Measurements from ENCODE around the gene VHLL.

Gene VHLL

DNA sequence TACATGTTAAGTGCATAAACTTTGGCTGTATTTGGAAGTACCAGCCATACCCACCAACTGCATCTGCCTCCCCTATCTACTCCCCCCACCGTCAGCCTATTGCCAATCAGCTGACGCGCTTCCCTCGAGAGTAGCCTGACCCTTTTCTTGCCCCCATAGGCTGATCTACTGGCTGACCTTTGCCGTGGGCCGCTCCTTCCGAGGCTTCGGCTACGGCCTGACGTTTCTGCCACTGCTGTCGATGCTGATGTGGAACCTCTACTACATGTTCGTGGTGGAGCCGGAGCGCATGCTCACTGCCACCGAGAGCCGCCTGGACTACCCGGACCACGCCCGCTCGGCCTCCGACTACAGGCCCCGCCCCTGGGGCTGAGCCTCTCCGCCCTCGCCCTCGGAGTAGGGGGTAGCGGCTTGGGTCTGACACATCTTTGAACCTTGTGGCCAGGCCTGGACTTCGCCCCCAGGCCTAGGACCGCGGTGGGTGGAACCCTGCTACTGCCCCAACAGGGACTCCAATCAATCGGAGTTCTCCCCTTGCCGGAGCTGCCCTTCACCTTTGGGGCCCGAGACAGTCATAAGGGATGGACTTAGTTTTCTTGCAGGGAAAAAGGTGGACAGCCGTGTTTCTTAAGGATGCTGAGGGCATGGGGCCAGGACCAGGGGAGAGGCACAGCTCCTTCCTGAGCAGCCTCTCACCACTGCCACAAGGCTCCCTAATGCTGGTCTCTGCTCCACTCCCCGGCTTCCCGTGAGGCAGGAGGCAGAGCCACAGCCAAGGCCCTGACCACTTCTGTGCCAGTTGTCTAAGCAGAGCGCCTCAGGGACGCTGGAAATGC is 7.7 kb downstream of the VHLL start:
- Histone ChIP-seq H3K27ac (ENCODE audit: low read depth, low read length) (no peak overlapping the region), H3K36me3 (ENCODE audit: control insufficient read depth, insufficient read depth, low read length) (peaks cover 17% of the 10 kb centered on the region), H3K27me3 (ENCODE audit: control insufficient read depth, insufficient read depth, low read length) (no peaks in the 10 kb centered on the region), H3K9me3 (ENCODE audit: control insufficient read depth, insufficient read depth, low read depth, low read length) (no peaks in the 10 kb centered on the region), H3K9ac (ENCODE audit: low read length) (peak overlapping the region; percentile 30), H3K4me1 (ENCODE audit: control insufficient read depth, insufficient read depth, low read length) (peaks cover 13% of the 10 kb centered on the region), H3K4me3 (ENCODE audit: low read depth, low read length) (peak overlapping the region; percentile 57)

DNA sequence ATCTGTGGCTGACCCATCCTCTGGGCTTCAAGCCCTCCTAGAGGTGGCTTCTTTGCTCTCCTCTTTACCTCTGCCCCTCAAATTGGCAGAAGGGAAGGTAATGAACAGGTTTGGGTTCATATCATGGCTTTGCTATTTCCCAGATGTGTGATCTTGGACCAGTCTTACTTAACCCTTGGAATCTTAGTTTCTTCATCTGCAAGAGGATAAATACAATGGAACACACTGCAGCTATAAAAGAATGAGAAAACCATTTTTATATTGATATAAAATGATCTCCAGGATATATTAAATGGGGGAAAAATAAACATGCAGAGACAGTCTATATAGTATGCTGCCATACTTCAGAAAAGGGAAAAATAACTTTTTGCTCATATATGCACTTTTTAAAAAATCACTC is 9.2 kb downstream of the VHLL start:
- Histone ChIP-seq H3K9ac (ENCODE audit: low read length) (no peak overlapping the region), H3K36me3 (ENCODE audit: control insufficient read depth, insufficient read depth, low read length) (peaks cover 17% of the 10 kb centered on the region), H3K27me3 (ENCODE audit: control insufficient read depth, insufficient read depth, low read length) (no peaks in the 10 kb centered on the region), H3K4me3 (ENCODE audit: low read depth, low read length) (no peak overlapping the region), H3K4me1 (ENCODE audit: control insufficient read depth, insufficient read depth, low read length) (peaks cover 7% of the 10 kb centered on the region; the same call in 1 of the 2 replicates), H3K9me3 (ENCODE audit: control insufficient read depth, insufficient read depth, low read depth, low read length) (no peaks in the 10 kb centered on the region), H3K27ac (ENCODE audit: low read depth, low read length) (no peak overlapping the region)

DNA sequence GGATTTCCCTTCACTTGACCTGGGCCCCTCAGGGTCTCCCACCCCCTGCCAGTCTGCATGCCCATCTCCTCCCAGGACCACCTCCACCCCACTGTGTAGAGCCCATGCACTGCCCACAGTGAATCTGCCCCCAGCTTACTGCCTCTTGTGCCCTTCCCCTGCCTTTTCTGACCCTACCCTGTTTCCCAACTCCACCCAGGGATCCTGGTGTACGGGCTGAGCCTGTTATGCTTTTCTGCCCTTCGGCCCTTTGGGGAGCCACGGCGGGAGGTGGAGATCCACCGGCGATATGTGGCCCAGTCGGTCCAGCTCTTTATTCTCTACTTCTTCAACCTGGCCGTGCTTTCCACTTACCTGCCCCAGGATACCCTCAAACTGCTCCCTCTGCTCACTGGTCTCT is 13.0 kb downstream of the VHLL start:
- 0 out of 2 replicates have a peak, but pooled peaks cover 14% of the 10 kb centered on the region for H3K4me1 ChIP-seq (ENCODE audit: control insufficient read depth, insufficient read depth, low read length)
- peaks cover 2% of the 10 kb centered on the region for H3K36me3 ChIP-seq (ENCODE audit: control insufficient read depth, insufficient read depth, low read length)
- no peak overlapping the region for H3K9ac ChIP-seq (ENCODE audit: low read length)

DNA sequence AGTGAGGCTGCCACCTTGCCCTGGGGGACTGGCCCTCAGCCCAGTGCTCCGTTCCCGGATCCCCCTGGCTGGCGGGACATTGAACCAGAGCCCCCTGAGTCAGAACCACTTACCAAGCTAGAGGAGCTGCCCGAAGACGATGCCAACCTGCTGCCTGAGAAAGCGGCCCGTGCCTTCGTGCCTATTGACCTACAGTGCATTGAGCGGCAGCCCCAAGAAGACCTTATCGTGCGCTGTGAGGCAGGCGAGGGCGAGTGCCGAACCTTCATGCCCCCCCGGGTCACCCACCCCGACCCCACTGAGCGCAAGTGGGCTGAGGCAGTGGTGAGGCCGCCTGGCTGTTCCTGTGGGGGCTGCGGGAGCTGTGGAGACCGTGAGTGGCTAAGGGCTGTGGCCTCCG is 13.7 kb downstream of the VHLL start:
- Histone ChIP-seq H3K36me3 (ENCODE audit: control insufficient read depth, insufficient read depth, low read length) (peaks cover 2% of the 10 kb centered on the region), H3K4me3 (ENCODE audit: low read depth, low read length) (no peak overlapping the region), H3K27me3 (ENCODE audit: control insufficient read depth, insufficient read depth, low read length) (no peaks in the 10 kb centered on the region), H3K4me1 (ENCODE audit: control insufficient read depth, insufficient read depth, low read length) (0 out of 2 replicates have a peak, but pooled peaks cover 14% of the 10 kb centered on the region), H3K27ac (ENCODE audit: low read depth, low read length) (no peak overlapping the region), H3K9ac (ENCODE audit: low read length) (no peak overlapping the region), H3K9me3 (ENCODE audit: control insufficient read depth, insufficient read depth, low read depth, low read length) (no peaks in the 10 kb centered on the region)

More for the DNA sequence above, 13.0 kb downstream of the VHLL start:
- no peak overlapping the region for H3K27ac ChIP-seq (ENCODE audit: low read depth, low read length)
- H3K4me3 ChIP-seq (ENCODE audit: low read depth, low read length) = no peak overlapping the region
- no peaks in the 10 kb centered on the region for H3K9me3 ChIP-seq (ENCODE audit: control insufficient read depth, insufficient read depth, low read depth, low read length)
- H3K27me3 ChIP-seq (ENCODE audit: control insufficient read depth, insufficient read depth, low read length) = no peaks in the 10 kb centered on the region

DNA sequence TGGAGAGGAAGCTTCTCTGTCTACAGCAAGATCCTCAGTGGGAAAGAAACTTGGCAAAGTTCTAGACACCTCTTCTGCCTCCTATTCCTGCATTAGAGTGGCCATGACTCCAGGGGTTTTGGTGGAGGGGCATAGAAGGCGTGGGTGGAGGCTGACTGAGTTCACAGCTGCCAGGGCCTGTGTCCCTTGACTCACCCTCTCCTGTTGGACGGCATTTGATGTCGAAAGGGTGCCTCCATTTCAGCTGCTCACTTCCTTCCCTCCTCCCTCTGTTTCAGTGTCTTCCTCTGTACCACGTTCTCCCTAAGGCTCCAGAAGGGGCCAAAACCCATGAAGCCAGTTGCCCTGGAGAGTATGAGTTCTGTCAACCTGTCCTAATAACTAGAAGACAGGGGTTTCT is 14.3 kb downstream of the VHLL start:
- Histone ChIP-seq H3K4me1 (ENCODE audit: control insufficient read depth, insufficient read depth, low read length) (0 out of 2 replicates have a peak, but pooled peaks cover 14% of the 10 kb centered on the region), H3K4me3 (ENCODE audit: low read depth, low read length) (no peak overlapping the region), H3K9me3 (ENCODE audit: control insufficient read depth, insufficient read depth, low read depth, low read length) (no peaks in the 10 kb centered on the region), H3K9ac (ENCODE audit: low read length) (no peak overlapping the region), H3K36me3 (ENCODE audit: control insufficient read depth, insufficient read depth, low read length) (peaks cover 8% of the 10 kb centered on the region), H3K27ac (ENCODE audit: low read depth, low read length) (no peak overlapping the region), H3K27me3 (ENCODE audit: control insufficient read depth, insufficient read depth, low read length) (no peaks in the 10 kb centered on the region)

DNA sequence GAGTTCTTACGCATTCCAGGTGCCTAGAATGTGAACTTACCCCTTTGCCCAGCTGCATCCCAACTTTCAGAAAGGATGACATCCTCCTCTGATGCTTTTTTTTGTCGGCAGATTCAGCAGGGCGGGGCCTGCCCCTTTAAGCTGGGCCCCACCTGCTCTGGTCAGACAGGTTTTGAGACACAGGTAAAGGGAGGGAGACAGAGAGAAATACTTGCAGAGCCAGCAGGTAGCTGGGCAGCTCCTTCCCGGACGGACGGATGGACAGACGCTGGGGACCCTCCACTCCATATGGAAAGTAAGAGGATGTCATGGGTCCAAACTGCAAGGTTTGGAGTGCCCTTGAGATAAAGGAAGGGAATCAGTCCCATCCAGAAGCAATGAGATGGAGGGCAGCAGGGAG is 15.0 kb downstream of the VHLL start, which contains the start of gene TMEM79:
Gene TMEM79, plus strand, starts transcription at position 214 of the 400 bp plus-strand sequence. CDS start 902 bp downstream, outside the sequence.
- no peaks in the 10 kb centered on the region for H3K27me3 ChIP-seq (ENCODE audit: control insufficient read depth, insufficient read depth, low read length)
- peak within 1 kb of the TSS; percentile 87 for H3K9ac ChIP-seq (ENCODE audit: low read length)
- H3K27ac ChIP-seq (ENCODE audit: low read depth, low read length) = no peak within 1 kb of the TSS
- H3K4me3 ChIP-seq (ENCODE audit: low read depth, low read length) = peak within 1 kb of the TSS; percentile 65
- H3K9me3 ChIP-seq (ENCODE audit: control insufficient read depth, insufficient read depth, low read depth, low read length) = no peaks in the 10 kb centered on the region
- H3K4me1 ChIP-seq (ENCODE audit: control insufficient read depth, insufficient read depth, low read length) = 0 out of 2 replicates have a peak, but pooled peaks cover 14% of the 10 kb centered on the region
- peaks cover 10% of the 10 kb centered on the region for H3K36me3 ChIP-seq (ENCODE audit: control insufficient read depth, insufficient read depth, low read length)

DNA sequence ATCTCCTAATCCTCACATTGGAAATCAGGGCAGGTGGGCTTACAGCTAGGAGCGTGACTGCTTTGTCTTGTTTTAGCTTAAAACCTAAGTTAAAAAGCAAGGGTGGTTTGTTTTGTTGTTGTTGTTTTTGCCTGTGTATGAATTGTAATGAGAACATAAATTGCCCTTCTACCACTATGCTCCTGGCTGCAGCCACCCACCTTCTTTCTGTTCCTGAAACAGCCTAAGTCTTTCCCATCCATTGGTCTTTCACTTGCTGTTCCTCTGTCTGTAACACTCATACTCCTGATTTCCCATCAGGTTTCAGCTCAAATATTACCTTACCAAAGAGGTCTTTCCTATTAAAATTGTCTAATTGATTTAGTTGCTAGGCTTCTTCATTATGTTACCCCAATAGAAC is 15.6 kb downstream of the VHLL start:
- Histone ChIP-seq H3K36me3 (ENCODE audit: control insufficient read depth, insufficient read depth, low read length) (peaks cover 16% of the 10 kb centered on the region), H3K9ac (ENCODE audit: low read length) (peak overlapping the region; percentile 87), H3K4me1 (ENCODE audit: control insufficient read depth, insufficient read depth, low read length) (0 out of 2 replicates have a peak, but pooled peaks cover 14% of the 10 kb centered on the region), H3K27ac (ENCODE audit: low read depth, low read length) (no peak overlapping the region), H3K4me3 (ENCODE audit: low read depth, low read length) (peak overlapping the region; percentile 65), H3K9me3 (ENCODE audit: control insufficient read depth, insufficient read depth, low read depth, low read length) (no peaks in the 10 kb centered on the region), H3K27me3 (ENCODE audit: control insufficient read depth, insufficient read depth, low read length) (no peaks in the 10 kb centered on the region)

DNA sequence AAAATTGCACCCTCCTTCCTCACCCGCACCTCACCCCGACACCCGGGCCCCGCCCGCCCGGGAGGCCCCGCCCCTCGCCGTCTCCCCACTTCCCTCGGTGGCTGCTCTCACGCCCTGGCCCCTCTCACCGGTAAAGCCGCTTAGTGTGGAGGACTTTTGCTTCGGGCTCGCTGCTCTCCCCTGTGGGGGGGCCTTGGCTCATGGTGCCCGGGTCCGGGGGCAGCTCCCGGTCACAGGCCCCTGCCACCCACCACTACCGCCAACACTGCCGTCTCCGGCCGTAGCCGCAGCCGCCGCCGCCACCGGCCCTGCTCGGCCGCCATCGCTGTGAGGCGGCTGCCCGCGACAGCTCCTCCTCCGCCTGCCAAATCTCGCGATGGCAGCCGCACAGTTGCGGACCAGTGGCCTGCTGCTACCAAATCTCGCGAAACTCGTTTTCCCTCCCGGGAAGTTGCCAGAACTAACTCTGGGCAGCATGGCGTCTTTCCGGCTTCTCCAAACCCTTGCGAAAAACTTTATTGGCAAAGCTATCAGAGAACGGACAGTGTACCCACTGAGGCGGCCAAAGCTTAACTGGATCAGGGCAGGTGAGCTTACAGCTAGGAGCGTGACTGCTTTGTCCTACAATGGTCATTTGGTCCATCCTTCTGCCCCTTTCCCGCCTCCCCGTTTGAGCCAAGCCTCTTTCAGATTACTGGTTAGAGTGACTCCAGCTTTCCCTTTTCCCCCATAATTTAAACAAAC is 16.5 kb downstream of the VHLL start, which contains the start of gene SMG5:
Gene SMG5, minus strand, starts transcription at position 347 of the 744 bp plus-strand sequence. Its CDS starts 145 bp downstream, at position 202.
- Histone ChIP-seq H3K9me3 (ENCODE audit: control insufficient read depth, insufficient read depth, low read depth, low read length) (no peaks in the 10 kb centered on the region), H3K4me3 (ENCODE audit: low read depth, low read length) (peak within 1 kb of the TSS; percentile 65), H3K27ac (ENCODE audit: low read depth, low read length) (peak within 1 kb of the TSS; percentile 88), H3K36me3 (ENCODE audit: control insufficient read depth, insufficient read depth, low read length) (peaks cover 25% of the 10 kb centered on the region), H3K9ac (ENCODE audit: low read length) (peak within 1 kb of the TSS; percentile 87), H3K4me1 (ENCODE audit: control insufficient read depth, insufficient read depth, low read length) (0 out of 2 replicates have a peak, but pooled peaks cover 14% of the 10 kb centered on the region), H3K27me3 (ENCODE audit: control insufficient read depth, insufficient read depth, low read length) (no peaks in the 10 kb centered on the region)

DNA sequence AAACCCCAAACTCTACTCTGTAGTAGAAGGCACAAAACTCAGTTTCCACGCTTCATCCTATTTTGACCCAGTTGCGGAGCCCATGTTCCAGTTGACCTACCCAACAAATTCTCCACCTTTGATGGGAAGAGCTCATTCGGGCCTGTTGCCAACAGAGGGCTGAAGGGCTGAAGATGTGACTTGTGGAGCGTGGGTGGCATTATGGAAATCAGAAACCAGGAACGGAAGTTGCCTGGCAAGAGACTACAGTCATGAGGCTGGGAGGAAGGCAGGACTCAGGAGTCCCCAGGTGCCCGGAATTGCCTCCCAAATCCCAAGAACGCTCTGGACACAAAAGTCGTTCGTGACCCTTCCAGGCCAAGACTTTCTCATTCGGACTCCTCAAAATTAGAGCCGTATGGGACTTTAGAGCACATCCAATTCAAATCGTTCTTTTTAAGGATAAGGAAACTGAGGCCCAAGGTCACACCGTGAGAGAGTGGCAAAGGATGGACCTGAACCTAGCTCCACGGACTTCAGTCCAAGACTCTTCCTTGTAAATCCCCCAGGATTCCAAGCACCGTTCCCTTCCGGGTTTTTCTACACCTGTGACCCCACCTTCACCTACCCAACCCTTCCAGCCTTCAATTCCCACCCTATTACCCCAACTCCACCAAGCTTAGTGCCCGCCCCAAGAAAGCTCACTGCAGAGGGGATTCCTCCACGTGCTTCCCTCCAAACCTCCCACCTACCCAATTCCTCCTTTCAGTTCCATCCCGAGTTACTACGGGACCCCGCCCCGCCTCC is 17.2 kb downstream of the VHLL start:
- H3K4me1 ChIP-seq (ENCODE audit: control insufficient read depth, insufficient read depth, low read length) = 0 out of 2 replicates have a peak, but pooled peaks cover 14% of the 10 kb centered on the region
- no peaks in the 10 kb centered on the region for H3K27me3 ChIP-seq (ENCODE audit: control insufficient read depth, insufficient read depth, low read length)
- peak overlapping the region; percentile 65 for H3K4me3 ChIP-seq (ENCODE audit: low read depth, low read length)
- no peaks in the 10 kb centered on the region for H3K9me3 ChIP-seq (ENCODE audit: control insufficient read depth, insufficient read depth, low read depth, low read length)
- peaks cover 33% of the 10 kb centered on the region for H3K36me3 ChIP-seq (ENCODE audit: control insufficient read depth, insufficient read depth, low read length)
- peak overlapping the region; percentile 88; the same call in 1 of the 2 replicates for H3K27ac ChIP-seq (ENCODE audit: low read depth, low read length)
- H3K9ac ChIP-seq (ENCODE audit: low read length) = peak overlapping the region; percentile 87

DNA sequence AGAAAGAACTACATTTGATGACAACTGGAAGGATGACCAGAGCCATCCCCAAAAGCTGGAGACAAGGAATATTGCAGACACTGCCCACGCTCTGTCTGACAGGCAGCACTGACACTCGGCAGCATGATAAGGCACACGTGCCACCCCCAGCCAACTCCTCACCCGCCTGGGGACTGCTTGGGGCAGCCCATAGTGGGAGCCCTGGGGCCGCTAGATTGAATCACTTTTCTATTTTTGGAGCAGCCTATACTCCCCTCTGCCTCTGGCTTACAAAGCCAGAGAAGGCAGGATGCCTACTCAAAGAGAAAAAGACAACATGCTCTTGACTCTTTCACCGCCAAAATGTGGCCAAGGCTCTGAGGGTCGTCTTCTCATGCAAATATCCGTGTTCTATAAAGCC is 17.8 kb downstream of the VHLL start:
- Histone ChIP-seq H3K27ac (ENCODE audit: low read depth, low read length) (no peak overlapping the region), H3K36me3 (ENCODE audit: control insufficient read depth, insufficient read depth, low read length) (peaks cover 39% of the 10 kb centered on the region)

More for the DNA sequence above, 17.8 kb downstream of the VHLL start:
- Histone ChIP-seq H3K4me3 (ENCODE audit: low read depth, low read length) (peak overlapping the region; percentile 65), H3K4me1 (ENCODE audit: control insufficient read depth, insufficient read depth, low read length) (0 out of 2 replicates have a peak, but pooled peaks cover 14% of the 10 kb centered on the region), H3K27me3 (ENCODE audit: control insufficient read depth, insufficient read depth, low read length) (no peaks in the 10 kb centered on the region), H3K9ac (ENCODE audit: low read length) (peak overlapping the region; percentile 87), H3K9me3 (ENCODE audit: control insufficient read depth, insufficient read depth, low read depth, low read length) (no peaks in the 10 kb centered on the region)

Data from HUES6 (cell line).